PFSK-1 (cell line): ENCODE data around the gene MYNN.

Source experiments
- FOXP2 ChIP-seq: optimal IDR thresholded peaks from 2 replicates; pipeline ENCODE3; 2011; ENCODE audit warnings: borderline replicate concordance, control low read depth, inconsistent platforms; ENCODE audit not compliant: insufficient read depth; ENCODE audit errors: extremely low read length, extremely low read depth
- POLR2AphosphoS5 ChIP-seq: IDR thresholded peaks from 2 replicates; pipeline ENCODE4 v1.6.1; 2012; ENCODE audit warnings: low read depth, mild to moderate bottlenecking, control low read depth, low read length, moderate library complexity
- SIN3A ChIP-seq: IDR thresholded peaks from 2 replicates; pipeline ENCODE4 v1.6.1; 2012; ENCODE audit warnings: mild to moderate bottlenecking, low read length, moderate library complexity, borderline replicate concordance; ENCODE audit not compliant: insufficient read depth
- TAF1 ChIP-seq: IDR thresholded peaks from 2 replicates; pipeline ENCODE4 v1.6.1; 2012; ENCODE audit warnings: low read length, control low read depth, borderline replicate concordance; ENCODE audit not compliant: insufficient read depth
- TF ChIP-seq, protein P1 (sequence below), 2 experiments: IDR thresholded peaks; 2 replicates each; pipeline versions ENCODE4 v1.6.1 to v1.8.0; 2011 to 2012; ENCODE audit warnings: low read depth in 2 of 2, low read length in 2 of 2, control low read depth in 1 of 2, inconsistent platforms in 1 of 2, mild to moderate bottlenecking in 1 of 2, moderate library complexity in 1 of 2; ENCODE audit not compliant: insufficient read depth in 1 of 2

The MYNN gene

DNA sequence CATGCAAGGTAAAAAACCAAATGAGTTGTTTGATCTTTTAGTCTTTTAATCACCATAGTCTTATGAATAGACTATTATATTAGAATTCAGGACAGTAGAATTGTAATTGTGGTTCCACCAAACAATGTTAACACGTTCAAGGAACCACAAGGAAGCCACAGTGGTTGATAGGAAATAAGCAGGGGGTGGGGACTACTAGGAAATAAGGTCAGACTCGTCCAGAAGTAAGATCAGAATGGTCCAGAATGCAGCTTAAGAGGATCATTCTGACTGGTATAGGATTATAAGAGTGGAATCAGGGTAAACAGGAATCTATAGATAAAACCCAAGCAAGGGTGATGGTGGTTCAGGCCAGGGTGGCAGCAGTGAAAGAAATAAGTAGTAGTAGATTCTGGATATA is 7.5 kb downstream of the MYNN start:
- TF ChIP-seq TAF1, result no peak
- no peak for TF ChIP-seq SIN3A
- TF ChIP-seq, protein P1, sequence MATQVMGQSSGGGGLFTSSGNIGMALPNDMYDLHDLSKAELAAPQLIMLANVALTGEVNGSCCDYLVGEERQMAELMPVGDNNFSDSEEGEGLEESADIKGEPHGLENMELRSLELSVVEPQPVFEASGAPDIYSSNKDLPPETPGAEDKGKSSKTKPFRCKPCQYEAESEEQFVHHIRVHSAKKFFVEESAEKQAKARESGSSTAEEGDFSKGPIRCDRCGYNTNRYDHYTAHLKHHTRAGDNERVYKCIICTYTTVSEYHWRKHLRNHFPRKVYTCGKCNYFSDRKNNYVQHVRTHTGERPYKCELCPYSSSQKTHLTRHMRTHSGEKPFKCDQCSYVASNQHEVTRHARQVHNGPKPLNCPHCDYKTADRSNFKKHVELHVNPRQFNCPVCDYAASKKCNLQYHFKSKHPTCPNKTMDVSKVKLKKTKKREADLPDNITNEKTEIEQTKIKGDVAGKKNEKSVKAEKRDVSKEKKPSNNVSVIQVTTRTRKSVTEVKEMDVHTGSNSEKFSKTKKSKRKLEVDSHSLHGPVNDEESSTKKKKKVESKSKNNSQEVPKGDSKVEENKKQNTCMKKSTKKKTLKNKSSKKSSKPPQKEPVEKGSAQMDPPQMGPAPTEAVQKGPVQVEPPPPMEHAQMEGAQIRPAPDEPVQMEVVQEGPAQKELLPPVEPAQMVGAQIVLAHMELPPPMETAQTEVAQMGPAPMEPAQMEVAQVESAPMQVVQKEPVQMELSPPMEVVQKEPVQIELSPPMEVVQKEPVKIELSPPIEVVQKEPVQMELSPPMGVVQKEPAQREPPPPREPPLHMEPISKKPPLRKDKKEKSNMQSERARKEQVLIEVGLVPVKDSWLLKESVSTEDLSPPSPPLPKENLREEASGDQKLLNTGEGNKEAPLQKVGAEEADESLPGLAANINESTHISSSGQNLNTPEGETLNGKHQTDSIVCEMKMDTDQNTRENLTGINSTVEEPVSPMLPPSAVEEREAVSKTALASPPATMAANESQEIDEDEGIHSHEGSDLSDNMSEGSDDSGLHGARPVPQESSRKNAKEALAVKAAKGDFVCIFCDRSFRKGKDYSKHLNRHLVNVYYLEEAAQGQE (IDR thresholded peaks at IDR 0.05; ENCODE audit: insufficient read depth in 1 of 2, low read depth in 2 of 2, low read length in 2 of 2), result no peak
- TF ChIP-seq POLR2AphosphoS5, result no peak
- no peak for TF ChIP-seq FOXP2

DNA sequence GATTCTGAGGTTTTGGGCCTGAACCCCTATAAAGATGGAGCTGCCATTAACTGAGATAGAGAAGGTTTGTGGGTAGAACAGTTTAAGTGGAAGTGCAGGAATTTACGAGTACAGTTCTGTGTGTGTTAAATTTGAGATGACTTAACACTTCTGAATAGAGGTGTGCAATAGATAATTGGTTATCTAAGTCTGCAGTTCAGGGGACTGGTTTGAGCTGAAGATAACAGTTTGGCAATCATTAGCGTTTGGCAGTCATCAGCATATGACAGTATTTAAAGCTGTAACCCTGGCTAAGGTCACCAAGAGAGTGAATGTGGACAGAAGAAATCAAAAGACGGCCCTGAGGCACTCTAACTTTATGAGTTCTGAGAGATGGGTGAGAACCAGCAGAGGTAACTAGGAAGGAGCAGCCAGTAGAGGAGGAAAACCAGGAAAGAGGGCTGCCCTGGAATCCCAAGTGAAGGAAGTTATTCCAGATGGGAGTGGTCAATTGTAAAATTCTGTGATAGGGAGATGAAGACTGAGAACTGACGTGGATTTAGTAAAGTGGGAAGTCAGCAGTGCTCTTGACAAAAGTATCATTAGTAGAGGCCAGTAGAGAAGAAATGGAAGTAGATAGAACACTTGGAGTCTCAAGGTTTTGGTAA is 8.1 kb downstream of the MYNN start:
- TF ChIP-seq, protein P1 (IDR thresholded peaks at IDR 0.05; ENCODE audit: insufficient read depth in 1 of 2, low read depth in 2 of 2, low read length in 2 of 2), result no peak
- TF ChIP-seq FOXP2 (no peak), TAF1 (no peak), POLR2AphosphoS5 (no peak), SIN3A (no peak)

DNA sequence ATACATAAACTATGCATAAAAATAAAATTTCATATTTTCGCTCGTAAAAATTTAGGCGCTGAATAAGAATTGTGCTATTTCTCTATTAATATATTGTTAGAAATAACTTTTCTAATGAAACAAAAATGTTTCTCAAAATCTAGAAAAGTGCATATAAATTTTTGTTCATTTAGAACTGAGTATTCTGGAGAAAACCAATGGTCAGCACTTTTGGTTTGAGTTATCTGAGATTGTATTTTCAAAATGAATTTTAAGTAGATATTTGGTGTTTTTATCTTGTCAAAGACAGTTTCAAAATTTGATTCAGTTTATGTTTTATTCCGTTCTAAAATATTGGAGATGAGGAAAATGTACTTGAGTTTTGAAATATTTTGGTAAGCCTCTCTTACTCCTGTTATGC is 13.9 kb downstream of the MYNN start:
- TF ChIP-seq POLR2AphosphoS5, result no peak
- TF ChIP-seq, protein P1 (IDR thresholded peaks at IDR 0.05; ENCODE audit: insufficient read depth in 1 of 2, low read depth in 2 of 2, low read length in 2 of 2), result no peak
- TF ChIP-seq FOXP2, result no peak
- no peak for TF ChIP-seq SIN3A
- no peak for TF ChIP-seq TAF1

DNA sequence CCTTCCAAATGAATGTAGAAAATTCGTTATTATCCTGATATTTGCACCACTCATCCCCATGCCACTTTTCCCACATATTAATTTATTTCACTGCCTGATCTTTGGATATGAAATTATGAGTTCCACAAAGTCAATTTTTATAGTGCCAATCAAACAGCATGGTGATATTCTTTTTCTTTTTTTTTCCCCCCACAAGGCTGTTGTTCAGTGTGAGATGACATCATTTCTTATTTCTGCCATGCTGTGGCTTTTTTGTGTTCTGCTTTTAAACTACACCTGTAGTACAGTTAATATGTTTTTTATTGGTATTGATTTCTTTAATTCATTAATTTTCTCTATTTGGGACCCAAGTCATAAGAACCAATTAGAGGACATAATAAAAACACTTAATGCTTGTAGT is 14.6 kb downstream of the MYNN start:
- TF ChIP-seq, protein P1 (IDR thresholded peaks at IDR 0.05; ENCODE audit: insufficient read depth in 1 of 2, low read depth in 2 of 2, low read length in 2 of 2), result no peak
- TF ChIP-seq SIN3A (no peak), POLR2AphosphoS5 (no peak), FOXP2 (no peak), TAF1 (no peak)
